Stomach (tissue), 4 donors: ENCODE measurements around the gene SF3B6.

ENCODE experiments used
- CTCF ChIP-seq, 7 experiments: fragments of 450-650 bp in 4 of 7; fragments of 200-600 bp in 3 of 7; sonication (generic) in 3 of 7; IDR thresholded peaks; one replicate each; pipeline ENCODE4 v1.5.1; 2016 to 2019; ENCODE audit warnings: antibody characterized with exemption in 7 of 7, control low read depth in 2 of 7, mild to moderate bottlenecking in 1 of 7
- EP300 ChIP-seq: sonication (generic); formaldehyde crosslinking; IDR thresholded peaks from one replicate; pipeline ENCODE4 v1.6.1; 2017; ENCODE audit warnings: antibody characterized with exemption
- POLR2A ChIP-seq, 4 donors: fragments of 450-650 bp; IDR thresholded peaks; one replicate each; pipeline ENCODE4 v1.6.1; 2016; ENCODE audit warnings: antibody characterized with exemption in 4 of 4, control low read depth in 2 of 4, mild to moderate bottlenecking in 1 of 4, moderate library complexity in 1 of 4
- POLR2AphosphoS5 ChIP-seq, 3 donors: sonication (generic); formaldehyde crosslinking; IDR thresholded peaks; one replicate each; pipeline ENCODE4 v1.6.1; 2016; ENCODE audit warnings: antibody characterized with exemption in 3 of 3

GRCh38 chr2:24046599-24046929, 29.6 kb downstream of the SF3B6 start:
- no peak for TF ChIP-seq EP300
- no peak for TF ChIP-seq CTCF (IDR thresholded peaks at IDR 0.05)
- no peak for TF ChIP-seq POLR2A (IDR thresholded peaks at IDR 0.05)
- TF ChIP-seq POLR2AphosphoS5 (IDR thresholded peaks at IDR 0.05), result no peak
